HG03565 (cell line): Measurements from ENCODE around the gene SPRR1A.
"Not testable (repeated sequence)": the region's sequence is repeated elsewhere in the genome, so short reads cannot be mapped to it uniquely, and the experiment has no call there.

Experiments used
- ATAC-seq: cut with Tn5 transposase; IDR thresholded peaks from one replicate; pipeline ENCODE4 v1.9.1; 2021; ENCODE audit warnings: mild to moderate bottlenecking, moderate library complexity; ENCODE audit not compliant: unreplicated experiment

Gene SPRR1A

GRCh38 chr1:152972196-152972886 is 11.5 kb upstream of the SPRR1A start:
- no peak for ATAC-seq

DNA sequence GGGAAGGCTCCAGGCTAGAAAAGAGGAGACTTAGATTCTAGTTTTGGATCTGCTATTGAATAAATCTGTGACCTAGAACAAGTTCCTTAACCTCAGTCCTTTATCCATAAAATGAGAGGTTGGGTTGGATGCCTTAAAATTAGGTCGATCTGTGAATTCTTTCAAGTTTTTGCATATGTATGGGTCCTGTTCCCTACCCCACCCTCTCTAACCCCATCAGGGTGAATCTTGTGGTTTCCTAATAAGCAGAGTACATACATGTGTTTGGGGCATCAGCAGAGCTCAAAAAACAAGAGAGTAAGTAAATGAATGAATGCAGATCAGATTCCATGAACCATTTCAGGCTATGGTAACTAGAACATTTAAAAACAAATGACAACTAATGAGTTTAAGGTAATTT is 7.2 kb upstream of the SPRR1A start:
- no peak for ATAC-seq

- ATAC-seq = no peak
Measured at GRCh38 chr1:152977614-152978013, 6.3 kb upstream of the SPRR1A start.

GRCh38 chr1:152980676-152981075 is 3.2 kb upstream of the SPRR1A start:
- ATAC-seq = no peak

GRCh38 chr1:152981146-152981871 is 2.6 kb upstream of the SPRR1A start:
- ATAC-seq = no peak

- no peak for ATAC-seq
Measured at GRCh38 chr1:152982076-152982475, 1.8 kb upstream of the SPRR1A start.

GRCh38 chr1:152983234-152983633 is 647 bp upstream of the SPRR1A start:
- no peak for ATAC-seq

- no peak for ATAC-seq
Measured at GRCh38 chr1:152986578-152986977, 2.7 kb downstream of the SPRR1A start.

GRCh38 chr1:152993186-152993585 is 9.3 kb downstream of the SPRR1A start:
- no peak for ATAC-seq

DNA sequence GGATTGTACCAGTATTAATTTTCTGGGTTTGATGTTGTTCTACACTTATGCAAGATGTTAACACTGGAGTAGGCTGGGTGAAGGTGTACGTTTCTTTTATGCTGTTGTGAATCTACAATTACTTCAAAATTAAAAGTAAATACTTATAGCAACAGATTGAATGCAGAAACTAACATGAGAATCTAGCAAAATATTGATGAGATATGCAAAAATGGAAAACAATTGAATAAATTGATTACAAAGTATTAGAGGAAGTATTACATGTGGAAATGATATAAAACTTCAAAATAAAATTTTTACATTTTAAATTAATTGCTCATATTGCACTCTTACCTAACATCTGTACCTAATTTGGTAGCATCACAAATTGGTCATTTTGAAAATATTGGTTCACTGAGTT is 12.0 kb downstream of the SPRR1A start:
- no peak for ATAC-seq

DNA sequence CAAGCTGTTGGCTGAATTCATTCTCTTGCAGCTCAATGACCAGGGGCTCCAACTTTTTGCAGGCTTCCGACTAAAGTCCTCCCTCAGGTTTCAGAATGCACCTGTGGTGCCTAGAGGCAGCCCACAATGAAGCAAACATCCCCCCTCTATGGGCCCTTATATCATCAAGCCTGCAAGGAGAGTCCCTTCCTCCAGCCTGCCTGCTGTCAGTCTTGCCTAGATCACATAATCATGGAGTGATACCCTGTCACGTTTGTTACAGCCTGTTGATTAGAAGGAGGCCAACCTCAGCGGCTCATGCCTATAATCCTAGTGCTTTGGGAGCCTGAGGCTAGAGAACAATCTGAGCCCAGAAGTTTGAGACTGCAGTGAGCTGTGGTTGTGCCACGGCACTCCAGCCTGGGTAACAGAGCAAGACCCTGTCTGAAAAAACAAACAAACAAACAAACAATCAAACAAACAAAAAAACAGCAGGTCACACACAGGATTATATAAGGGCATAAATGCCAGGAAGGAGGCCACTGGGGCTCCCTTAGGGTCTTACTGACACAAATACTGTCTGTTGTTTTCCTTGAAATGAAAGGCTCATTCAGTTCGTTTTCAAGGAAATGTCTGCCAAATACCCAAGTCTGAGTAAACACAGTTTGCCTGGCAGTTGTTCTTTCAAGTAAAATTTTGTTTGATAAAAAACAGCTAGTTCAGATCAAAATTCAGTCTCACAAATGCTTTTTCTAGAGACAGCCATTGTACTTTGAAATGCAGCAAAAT is 12.9 kb downstream of the SPRR1A start:
- ATAC-seq = no peak

GRCh38 chr1:152997901-152998300 is 14.0 kb downstream of the SPRR1A start:
- no peak for ATAC-seq

DNA sequence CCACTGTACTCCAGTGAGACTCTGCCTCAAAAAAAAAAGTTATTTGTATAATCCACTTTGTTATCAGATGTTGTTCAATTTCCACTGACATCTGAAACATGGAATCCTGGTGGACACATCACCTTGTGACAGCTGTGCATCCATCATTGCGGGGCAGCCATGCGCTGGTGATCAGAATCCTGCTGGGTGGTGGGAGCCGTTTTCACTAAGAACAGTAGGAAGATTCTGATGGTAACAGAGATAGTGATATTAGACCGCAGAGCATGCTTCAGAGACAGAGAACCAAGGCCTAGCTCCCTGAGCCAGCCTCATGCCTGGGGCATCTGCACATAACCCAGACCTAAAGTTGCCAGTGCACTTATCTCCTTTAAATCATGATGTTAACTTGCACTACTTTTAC is 14.6 kb downstream of the SPRR1A start:
- ATAC-seq = no peak

GRCh38 chr1:152999818-153000217 is 15.9 kb downstream of the SPRR1A start:
- ATAC-seq = no peak

GRCh38 chr1:153000294-153000693 is 16.4 kb downstream of the SPRR1A start:
- ATAC-seq = no peak

GRCh38 chr1:153001382-153001781 is 17.5 kb downstream of the SPRR1A start, which contains the start of gene SPRR3:
Gene SPRR3, plus strand, starts transcription at chr1:153001749. Its CDS starts 1,272 bp downstream, at chr1:153003021.
- no peak for ATAC-seq

- ATAC-seq = not testable (repeated sequence)
Measured at GRCh38 chr1:153011235-153011758, 27.4 kb downstream of the SPRR1A start.

DNA sequence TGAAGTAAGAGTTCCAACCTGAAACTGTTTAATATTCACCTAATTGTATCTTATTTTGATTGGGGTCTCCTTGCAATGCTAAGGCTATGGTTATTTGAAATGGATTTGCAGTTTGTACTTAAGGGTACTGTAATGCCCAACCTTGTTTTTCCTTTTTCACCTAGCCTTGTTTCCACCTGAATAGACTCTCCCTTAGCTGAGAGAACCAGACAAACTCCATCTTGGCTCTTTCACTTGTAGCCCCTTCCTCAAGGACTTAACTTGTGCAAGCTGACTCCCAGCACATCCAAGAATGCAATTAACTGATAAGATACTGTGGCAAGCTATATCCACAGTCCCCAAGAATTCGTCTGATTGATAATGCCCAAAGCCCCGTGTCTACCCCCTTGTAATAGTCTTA is 37.9 kb downstream of the SPRR1A start:
- ATAC-seq = not testable (repeated sequence)

GRCh38 chr1:153022340-153022739 is 38.5 kb downstream of the SPRR1A start:
- ATAC-seq = not testable (repeated sequence)

DNA sequence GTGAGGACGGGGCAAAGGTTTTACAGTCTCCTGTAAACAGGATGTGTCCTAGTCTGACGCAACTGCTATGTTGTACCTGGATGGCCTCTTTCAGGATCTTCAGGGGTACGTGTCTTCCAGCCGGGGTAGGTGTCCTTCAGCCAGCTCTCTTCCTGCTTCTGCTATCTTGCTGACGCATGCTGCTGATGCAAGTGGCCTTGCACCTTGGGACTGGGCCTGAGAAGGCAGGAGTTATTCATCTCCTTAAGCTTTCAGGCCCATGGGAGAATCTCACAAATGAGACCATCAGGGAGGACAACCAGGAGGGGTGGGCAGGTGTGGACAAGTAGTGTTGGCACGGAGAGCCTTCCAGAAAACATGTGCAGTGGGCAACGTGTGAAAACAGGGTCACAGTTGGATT is 39.2 kb downstream of the SPRR1A start:
- ATAC-seq = no peak

GRCh38 chr1:153024413-153024812 is 40.5 kb downstream of the SPRR1A start:
- ATAC-seq = no peak
